Measurements from ENCODE around the gene MNT.

DNA sequence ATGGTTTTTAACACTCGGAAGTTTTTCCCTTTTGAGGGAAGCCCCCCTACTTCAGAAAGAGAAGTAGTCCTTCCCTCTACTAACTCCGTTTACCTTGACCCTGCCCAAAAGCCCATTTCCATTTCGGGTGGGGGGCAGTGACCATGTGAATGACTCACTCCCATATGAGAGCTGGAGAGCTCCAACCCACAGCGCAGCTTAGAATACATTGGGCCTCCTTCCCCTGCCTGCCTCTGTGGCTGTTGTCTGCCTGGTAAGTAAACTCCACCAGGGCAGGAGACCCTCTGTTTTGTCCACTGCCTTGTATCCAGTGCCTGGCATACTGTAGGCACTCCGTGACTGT, 62.6 kb downstream of the MNT start:
- TF ChIP-seq, protein P1, sequence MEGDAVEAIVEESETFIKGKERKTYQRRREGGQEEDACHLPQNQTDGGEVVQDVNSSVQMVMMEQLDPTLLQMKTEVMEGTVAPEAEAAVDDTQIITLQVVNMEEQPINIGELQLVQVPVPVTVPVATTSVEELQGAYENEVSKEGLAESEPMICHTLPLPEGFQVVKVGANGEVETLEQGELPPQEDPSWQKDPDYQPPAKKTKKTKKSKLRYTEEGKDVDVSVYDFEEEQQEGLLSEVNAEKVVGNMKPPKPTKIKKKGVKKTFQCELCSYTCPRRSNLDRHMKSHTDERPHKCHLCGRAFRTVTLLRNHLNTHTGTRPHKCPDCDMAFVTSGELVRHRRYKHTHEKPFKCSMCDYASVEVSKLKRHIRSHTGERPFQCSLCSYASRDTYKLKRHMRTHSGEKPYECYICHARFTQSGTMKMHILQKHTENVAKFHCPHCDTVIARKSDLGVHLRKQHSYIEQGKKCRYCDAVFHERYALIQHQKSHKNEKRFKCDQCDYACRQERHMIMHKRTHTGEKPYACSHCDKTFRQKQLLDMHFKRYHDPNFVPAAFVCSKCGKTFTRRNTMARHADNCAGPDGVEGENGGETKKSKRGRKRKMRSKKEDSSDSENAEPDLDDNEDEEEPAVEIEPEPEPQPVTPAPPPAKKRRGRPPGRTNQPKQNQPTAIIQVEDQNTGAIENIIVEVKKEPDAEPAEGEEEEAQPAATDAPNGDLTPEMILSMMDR (IDR thresholded peaks at IDR 0.05) = no peak
- TF ChIP-seq POLR2A (IDR thresholded peaks at IDR 0.05) = no peak
